Esophagus (tissue), 2 donors: Measurements from ENCODE around the gene MACROH2A2. TPM values are rescaled to one million over a fixed set of nuclear protein-coding genes. Genes with fewer than 3 reads are reported as not detected.
"Not testable (repeated sequence)": the region's sequence is repeated elsewhere in the genome, so short reads cannot be mapped to it uniquely, and the experiment has no call there.

Experiments used
- H3K27ac ChIP-seq, 2 donors: one replicate each; pipeline ENCODE4 v1.5.1; 2013; ENCODE audit warnings: low read depth in 2 of 2, mild to moderate bottlenecking in 2 of 2, inconsistent platforms in 1 of 2, low read length in 1 of 2, moderate library complexity in 1 of 2
- H3K27me3 ChIP-seq, 2 donors: one replicate each; pipeline ENCODE4 v1.6.1; 2013; ENCODE audit warnings: low read length in 2 of 2, control low read depth in 1 of 2, mild to moderate bottlenecking in 1 of 2; ENCODE audit not compliant: insufficient read depth in 2 of 2, control insufficient read depth in 1 of 2
- H3K36me3 ChIP-seq, 2 donors: one replicate each; pipeline ENCODE4 v1.6.1; 2013; ENCODE audit warnings: low read length in 1 of 2; ENCODE audit not compliant: control insufficient read depth in 2 of 2, insufficient read depth in 2 of 2
- H3K4me1 ChIP-seq, 2 donors: one replicate each; pipeline ENCODE4 v1.6.1; 2013; ENCODE audit warnings: low read length in 1 of 2; ENCODE audit not compliant: control insufficient read depth in 2 of 2, insufficient read depth in 2 of 2
- H3K4me3 ChIP-seq, 2 donors: one replicate each; pipeline ENCODE4 v1.5.1; 2013; ENCODE audit warnings: low read length in 2 of 2, mild to moderate bottlenecking in 2 of 2, low read depth in 1 of 2, moderate library complexity in 1 of 2
- H3K9me3 ChIP-seq, 2 donors: one replicate each; pipeline ENCODE4 v1.6.1; 2013; ENCODE audit warnings: mild to moderate bottlenecking in 2 of 2, low read depth in 1 of 2, low read length in 1 of 2, moderate library complexity in 1 of 2; ENCODE audit not compliant: control insufficient read depth in 2 of 2, insufficient read depth in 1 of 2
- WGBS, 2 donors: extraction: QIAGEN DNeasy Blood & Tissue Kit; methylation state at CpG; one replicate each; pipeline ENCODE4 v1.1.7; 2013; 5-methylcytosine and 5-hydroxymethylcytosine counted together
- polyA plus RNA-seq, 2 donors: library from polyadenylated mRNA; stranded (reverse); fragments of 200-250 nt; gene quantifications; one replicate each; pipeline ENCODE4 v1.2.3, GENCODE V29; 2013
- donor health status: healthy with polysubstance abuse.
- donor health status: Bipolar disorder and iron deficiency.

Gene MACROH2A2
- polyA plus RNA-seq, 2 donors: 9.4 to 17.4 TPM

GRCh38 chr10:70120417-70120816, 67.8 kb downstream of the MACROH2A2 start:
- Histone ChIP-seq H3K27ac (peak overlapping the region; percentile 15 to 86), H3K27me3 (no peaks in the 10 kb centered on the region), H3K4me1 (peaks cover 4 to 16% of the 10 kb centered on the region in 2 donors), H3K4me3 (no peak overlapping the region), H3K9me3 (no peaks in the 10 kb centered on the region), H3K36me3 (peaks cover 0 to 5% of the 10 kb centered on the region in 2 donors)
- 58 to 73% methylated on average over 6 of the region's 6 CpGs for WGBS, 2 donors

GRCh38 chr10:70121281-70121949, 68.8 kb downstream of the MACROH2A2 start:
- no peaks in the 10 kb centered on the region for H3K9me3 ChIP-seq
- WGBS, 2 donors: 79 to 84% methylated on average over 11 of the region's 11 CpGs
- H3K4me1 ChIP-seq: peaks cover 4 to 16% of the 10 kb centered on the region in 2 donors
- no peaks in the 10 kb centered on the region for H3K27me3 ChIP-seq
- H3K4me3 ChIP-seq: no peak overlapping the region
- peaks cover 0 to 5% of the 10 kb centered on the region in 2 donors for H3K36me3 ChIP-seq
- H3K27ac ChIP-seq: peak overlapping the region; percentile 9 to 40

GRCh38 chr10:70122742-70123141, 70.1 kb downstream of the MACROH2A2 start:
- WGBS, 2 donors: 92% methylated on average over 5 of the region's 5 CpGs
- Histone ChIP-seq H3K4me1 (peaks cover 4 to 16% of the 10 kb centered on the region in 2 donors), H3K36me3 (peaks cover 0 to 5% of the 10 kb centered on the region in 2 donors), H3K27me3 (no peaks in the 10 kb centered on the region), H3K9me3 (no peaks in the 10 kb centered on the region), H3K4me3 (no peak overlapping the region), H3K27ac (no peak overlapping the region)

- H3K4me1 ChIP-seq: peaks cover 4 to 16% of the 10 kb centered on the region in 2 donors
- not testable (repeated sequence) for H3K36me3 ChIP-seq, H3K4me3 ChIP-seq, H3K27me3 ChIP-seq, H3K9me3 ChIP-seq
- H3K27ac ChIP-seq: peak overlapping the region in 1 of 2 donors; percentile 22
- 88 to 91% methylated on average over 8 to 9 of the region's 9 CpGs for WGBS, 2 donors
These were observed 70.5 kb downstream of the MACROH2A2 start for GRCh38 chr10:70123166-70123565.

GRCh38 chr10:70123817-70124216, 71.2 kb downstream of the MACROH2A2 start:
- H3K9me3 ChIP-seq: no peaks in the 10 kb centered on the region
- H3K4me3 ChIP-seq: no peak overlapping the region
- 92 to 94% methylated on average over 10 of the region's 10 CpGs for whole genome bisulfite sequencing, 2 donors
- H3K4me1 ChIP-seq: peaks cover 4 to 16% of the 10 kb centered on the region in 2 donors
- H3K27ac ChIP-seq: peak overlapping the region in 1 of 2 donors; percentile 22
- H3K27me3 ChIP-seq: no peaks in the 10 kb centered on the region
- H3K36me3 ChIP-seq: peaks cover 0 to 5% of the 10 kb centered on the region in 2 donors

- WGBS, 2 donors: 100% methylated on average over 1 of the region's 1 CpG
These were observed 71.8 kb downstream of the MACROH2A2 start for GRCh38 chr10:70124415-70124814.

GRCh38 chr10:70124918-70125317, 72.3 kb downstream of the MACROH2A2 start:
- peak overlapping the region in 1 of 2 donors; percentile 51 for H3K27ac ChIP-seq
- H3K4me1 ChIP-seq: peaks cover 4 to 16% of the 10 kb centered on the region in 2 donors
- peaks cover 0 to 5% of the 10 kb centered on the region in 2 donors for H3K36me3 ChIP-seq
- H3K27me3 ChIP-seq: no peaks in the 10 kb centered on the region
- no peaks in the 10 kb centered on the region for H3K9me3 ChIP-seq
- WGBS, 2 donors: 72 to 76% methylated on average over 3 of the region's 3 CpGs
- no peak overlapping the region for H3K4me3 ChIP-seq

More at GRCh38 chr10:70124415-70124814, 71.8 kb downstream of the MACROH2A2 start:
- no peaks in the 10 kb centered on the region for H3K9me3 ChIP-seq
- no peaks in the 10 kb centered on the region for H3K27me3 ChIP-seq
- H3K4me1 ChIP-seq: peaks cover 4 to 16% of the 10 kb centered on the region in 2 donors
- H3K27ac ChIP-seq: peak overlapping the region in 1 of 2 donors; percentile 51
- H3K36me3 ChIP-seq: peaks cover 0 to 5% of the 10 kb centered on the region in 2 donors
- H3K4me3 ChIP-seq: no peak overlapping the region

- H3K9me3 ChIP-seq: no peaks in the 10 kb centered on the region
- H3K36me3 ChIP-seq: peaks cover 0 to 5% of the 10 kb centered on the region in 2 donors
- no peaks in the 10 kb centered on the region for H3K27me3 ChIP-seq
- WGBS, 2 donors: 74 to 89% methylated on average over 5 of the region's 5 CpGs
- no peak overlapping the region for H3K4me3 ChIP-seq
- peak overlapping the region in 1 of 2 donors; percentile 18 for H3K27ac ChIP-seq
- peaks cover 4 to 9% of the 10 kb centered on the region in 2 donors for H3K4me1 ChIP-seq
These were observed 73.4 kb downstream of the MACROH2A2 start for GRCh38 chr10:70125918-70126552.

- WGBS, 2 donors: 95 to 96% methylated on average over 15 of the region's 15 CpGs
- Histone ChIP-seq H3K4me3 (no peak overlapping the region), H3K27me3 (no peaks in the 10 kb centered on the region), H3K27ac (no peak overlapping the region), H3K36me3 (peaks cover 0 to 3% of the 10 kb centered on the region in 2 donors), H3K4me1 (peaks cover 10 to 11% of the 10 kb centered on the region in 2 donors), H3K9me3 (no peaks in the 10 kb centered on the region)
These were observed 74.2 kb downstream of the MACROH2A2 start for GRCh38 chr10:70126700-70127395.
